Stimulated activated CD4-positive, alpha-beta T cell treated with anti-CD3 and anti-CD28 coated beads, Interleukin-4, amount 100 ng/mL, for 4 hours (primary cell): ENCODE measurements around the gene SCYGR5.
"Not testable (repeated sequence)": the region's sequence is repeated elsewhere in the genome, so short reads cannot be mapped to it uniquely, and the experiment has no call there.

Source experiments
- DNase-seq, 2 experiments: peaks; one replicate each; pipeline ENCODE4 v3.0.0-alpha.2; 2020

The SCYGR5 gene

GRCh38 chr2:227666631-227667170 is at the start of gene SCYGR5:
Gene SCYGR5, plus strand, starts transcription at chr2:227666804. Its CDS starts 0 bp downstream, at chr2:227666804.
- DNase-seq: not testable (repeated sequence)

DNA sequence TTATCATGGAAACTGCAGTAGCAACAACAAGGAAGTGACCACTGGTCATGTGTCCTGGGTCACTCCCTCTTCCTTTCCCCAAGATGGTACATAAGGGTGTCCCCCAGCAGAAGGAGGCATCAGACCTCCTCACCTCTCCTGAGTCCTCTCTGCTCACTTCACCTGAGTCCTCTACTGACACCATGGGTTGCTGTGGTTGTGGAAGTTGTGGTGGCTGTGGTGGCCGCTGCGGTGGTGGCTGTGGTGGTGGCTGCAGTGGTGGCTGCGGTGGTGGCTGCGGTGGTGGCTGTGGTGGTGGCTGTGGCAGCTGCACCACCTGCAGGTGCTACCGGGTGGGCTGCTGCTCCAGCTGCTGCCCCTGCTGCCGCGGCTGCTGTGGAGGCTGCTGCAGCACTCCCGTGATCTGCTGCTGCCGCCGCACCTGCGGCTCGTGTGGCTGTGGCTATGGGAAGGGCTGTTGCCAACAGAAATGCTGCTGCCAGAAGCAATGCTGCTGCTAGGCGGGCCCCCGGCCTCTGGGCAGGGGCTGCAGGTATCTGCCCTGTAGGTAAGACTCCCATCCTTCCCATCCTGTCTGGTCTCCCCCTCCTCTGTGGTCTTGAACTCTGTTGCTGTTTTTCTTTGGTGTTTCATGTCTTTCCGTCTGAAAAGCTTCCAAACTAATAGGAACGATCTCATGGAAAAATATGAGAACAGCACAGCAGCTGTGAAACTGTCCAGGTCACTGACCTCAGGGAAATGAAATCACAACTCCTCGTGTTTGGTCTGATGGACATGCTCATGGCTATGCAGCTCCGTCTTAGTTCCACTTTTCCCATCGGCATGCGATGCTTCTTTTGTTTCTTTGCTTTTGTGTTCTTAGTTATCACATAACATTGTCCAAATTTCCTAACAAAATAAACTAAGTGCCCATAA is 49.0 kb upstream of the SCYGR5 start, which contains the start of gene SCYGR4:
TSS of gene SCYGR4 (plus strand) at position 183 of the 915 bp plus-strand sequence. CDS start at position 183, 0 bp downstream.
- DNase-seq: no peak

- no peak for DNase-seq
These were observed 43.4 kb upstream of the SCYGR5 start for GRCh38 chr2:227623226-227623625.

DNA sequence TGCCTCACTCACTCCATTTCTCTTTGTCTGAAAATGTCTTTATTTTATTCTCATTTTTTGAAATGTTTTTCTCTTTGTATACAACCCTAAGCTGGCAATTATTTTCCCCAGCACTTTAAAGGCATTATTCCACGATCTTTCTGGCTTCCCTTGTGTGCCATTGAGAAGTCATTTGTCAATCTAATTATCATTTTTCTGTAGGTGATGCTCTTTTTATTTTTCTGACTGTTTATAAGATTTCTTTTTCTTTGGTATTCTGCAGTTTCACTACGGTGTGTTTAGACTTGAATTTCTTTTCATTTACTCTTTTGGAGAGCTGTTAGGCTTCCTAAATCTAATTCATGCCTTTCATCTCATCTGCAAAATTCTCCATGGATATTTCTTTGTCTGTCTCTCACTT is 41.2 kb upstream of the SCYGR5 start:
- no peak for DNase-seq

DNA sequence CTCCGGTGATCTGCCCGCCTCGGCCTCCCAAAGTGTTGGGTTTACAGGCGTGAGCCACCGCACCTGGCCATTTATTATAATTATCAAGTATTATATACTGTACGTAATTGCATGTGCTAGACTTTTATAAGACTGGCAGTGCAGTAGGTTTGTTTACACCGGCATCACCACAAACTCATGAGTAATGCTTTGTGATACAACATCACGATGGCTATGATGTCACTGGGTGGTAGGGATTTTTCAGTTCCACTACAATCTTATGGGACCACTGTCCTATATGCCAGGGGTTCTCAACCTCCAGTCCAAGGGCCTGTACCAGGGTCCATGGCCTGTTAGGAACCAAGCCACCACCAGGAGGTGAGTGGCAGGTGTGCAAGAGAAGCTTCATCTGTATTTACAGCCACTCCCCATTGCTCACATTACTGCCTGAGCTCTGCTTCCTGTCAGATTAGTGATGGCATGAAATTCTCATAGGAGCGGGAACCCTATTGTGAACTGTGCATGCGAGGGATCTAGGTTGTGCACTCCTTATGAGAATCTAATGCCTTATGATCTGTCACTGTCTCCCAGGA is 39.9 kb upstream of the SCYGR5 start:
- no peak for DNase-seq

- no peak for DNase-seq
These were observed 38.8 kb upstream of the SCYGR5 start for GRCh38 chr2:227627769-227628168.

DNA sequence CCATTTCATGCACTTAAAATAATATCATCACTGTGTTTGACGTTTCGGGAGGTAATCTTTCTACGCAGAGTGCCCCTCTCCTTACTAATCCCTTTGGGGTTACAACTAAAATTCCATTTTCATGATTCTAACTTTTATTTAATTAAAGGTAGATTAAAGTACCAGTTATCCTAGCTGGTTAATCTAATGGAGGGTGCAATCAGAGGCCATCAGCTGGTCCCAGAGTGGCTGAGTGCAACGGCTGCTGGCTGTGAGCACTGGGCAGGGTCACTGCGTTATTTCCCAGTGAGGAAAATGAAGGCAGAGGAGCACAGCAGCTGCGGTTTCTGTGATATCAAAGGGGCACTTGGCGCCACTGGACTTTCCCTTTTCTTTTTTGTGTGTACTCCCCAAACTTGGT is 37.2 kb upstream of the SCYGR5 start:
- DNase-seq: no peak

GRCh38 chr2:227630322-227630721 is 36.3 kb upstream of the SCYGR5 start:
- no peak for DNase-seq

DNA sequence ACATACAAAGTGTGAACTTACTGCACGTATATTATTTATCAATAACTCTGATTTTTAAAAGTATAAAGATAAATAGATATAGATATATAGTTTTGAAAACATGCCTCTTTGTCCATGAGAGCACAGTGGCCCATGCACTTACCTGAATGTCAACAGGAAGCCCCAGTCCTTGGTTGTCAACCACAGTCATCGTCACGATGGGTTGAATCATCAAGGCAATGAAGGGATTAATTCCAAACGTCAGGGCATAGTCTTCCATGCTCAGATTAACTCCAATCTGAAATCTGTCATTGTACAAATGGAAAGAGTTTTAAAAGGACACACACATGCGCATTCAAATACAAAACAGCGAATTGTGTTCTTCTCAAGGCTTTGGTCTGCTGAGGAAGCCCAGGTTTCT is 33.8 kb upstream of the SCYGR5 start:
- DNase-seq: no peak

- no peak for DNase-seq
These were observed 32.4 kb upstream of the SCYGR5 start for GRCh38 chr2:227634201-227634600.

- DNase-seq: no peak
These were observed 23.9 kb upstream of the SCYGR5 start for GRCh38 chr2:227642656-227643055.

DNA sequence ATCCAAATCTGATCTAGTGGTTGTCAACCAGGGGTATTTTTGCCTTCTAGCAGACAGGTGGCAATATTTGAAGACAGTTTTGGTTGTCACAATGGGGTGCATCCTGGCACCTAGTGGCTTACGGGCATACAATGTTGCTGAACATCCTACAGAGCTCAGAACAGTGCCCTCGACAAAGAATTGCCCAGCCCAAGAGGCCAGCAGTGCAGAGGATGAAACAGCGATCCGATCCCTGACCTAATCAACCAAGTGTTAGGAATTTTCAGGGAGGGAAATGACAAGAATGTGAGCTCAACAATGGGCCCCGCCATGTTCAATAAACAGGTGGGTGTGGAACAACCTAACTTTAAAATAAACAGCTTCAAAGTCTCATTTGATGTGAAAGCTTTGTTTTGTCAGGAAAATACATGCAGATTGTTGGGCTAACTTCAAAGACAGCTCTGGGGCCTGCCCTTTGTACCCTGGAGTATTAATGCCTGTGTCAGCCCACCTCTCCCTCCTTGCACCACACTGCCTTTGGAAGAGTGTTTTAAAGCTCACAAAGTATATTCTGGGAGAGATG is 22.5 kb upstream of the SCYGR5 start:
- no peak for DNase-seq

DNA sequence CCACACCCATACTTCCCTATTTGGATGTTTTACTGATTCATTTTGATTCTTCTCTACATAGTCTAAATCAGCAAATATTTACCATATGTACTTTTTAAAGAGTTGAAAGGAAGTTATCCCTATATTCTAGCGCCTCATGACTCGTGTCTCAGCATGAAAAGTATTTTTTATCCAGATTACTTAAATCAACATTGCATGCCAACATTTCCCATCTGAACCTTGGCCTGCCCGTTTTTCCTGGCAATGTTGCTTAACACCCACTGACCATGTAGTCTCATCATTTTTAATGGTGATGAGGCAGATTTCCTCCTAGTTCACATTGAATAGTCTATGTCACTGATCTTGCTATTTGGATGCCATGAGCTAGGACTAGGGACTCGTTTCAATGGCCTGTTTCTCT is 13.2 kb upstream of the SCYGR5 start:
- DNase-seq: no peak

DNA sequence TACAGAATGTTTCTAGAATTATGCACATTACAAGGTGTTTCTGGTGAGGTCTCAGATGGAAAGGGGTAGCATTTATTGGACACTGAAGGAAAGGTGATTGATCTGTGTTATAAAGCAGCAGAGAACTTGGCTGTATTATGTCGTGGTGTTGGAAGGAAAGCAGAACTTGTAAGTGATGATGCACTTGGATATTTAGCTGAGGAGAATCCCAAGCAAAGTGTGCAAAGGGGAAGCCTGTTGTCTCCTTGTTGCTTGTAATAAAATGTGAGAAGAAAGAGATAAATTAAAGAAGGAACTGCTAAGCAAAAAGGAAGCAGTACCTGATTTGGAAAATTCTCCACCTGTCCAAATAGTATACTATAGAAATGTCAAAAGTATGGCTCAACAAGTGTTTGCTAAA is 12.2 kb upstream of the SCYGR5 start:
- DNase-seq: no peak

DNA sequence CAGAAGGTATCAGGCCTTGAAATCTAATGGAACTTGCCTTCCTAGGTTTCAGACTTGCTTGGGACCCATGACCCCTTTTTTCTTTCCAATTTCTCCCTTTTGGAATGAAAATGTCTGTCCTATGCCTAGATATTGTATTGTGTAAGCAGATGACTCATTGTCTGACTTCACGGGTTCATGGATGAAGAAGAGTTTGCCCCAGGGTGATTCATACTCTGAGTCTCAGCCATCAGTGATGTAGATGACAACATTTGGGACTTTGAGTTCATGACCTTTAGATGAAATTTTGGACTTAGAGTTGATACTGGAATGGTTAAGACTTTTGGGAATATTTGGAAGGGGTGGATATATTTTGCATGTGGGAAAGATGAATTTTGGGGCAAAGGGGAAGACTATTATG is 11.2 kb upstream of the SCYGR5 start:
- DNase-seq: no peak

DNA sequence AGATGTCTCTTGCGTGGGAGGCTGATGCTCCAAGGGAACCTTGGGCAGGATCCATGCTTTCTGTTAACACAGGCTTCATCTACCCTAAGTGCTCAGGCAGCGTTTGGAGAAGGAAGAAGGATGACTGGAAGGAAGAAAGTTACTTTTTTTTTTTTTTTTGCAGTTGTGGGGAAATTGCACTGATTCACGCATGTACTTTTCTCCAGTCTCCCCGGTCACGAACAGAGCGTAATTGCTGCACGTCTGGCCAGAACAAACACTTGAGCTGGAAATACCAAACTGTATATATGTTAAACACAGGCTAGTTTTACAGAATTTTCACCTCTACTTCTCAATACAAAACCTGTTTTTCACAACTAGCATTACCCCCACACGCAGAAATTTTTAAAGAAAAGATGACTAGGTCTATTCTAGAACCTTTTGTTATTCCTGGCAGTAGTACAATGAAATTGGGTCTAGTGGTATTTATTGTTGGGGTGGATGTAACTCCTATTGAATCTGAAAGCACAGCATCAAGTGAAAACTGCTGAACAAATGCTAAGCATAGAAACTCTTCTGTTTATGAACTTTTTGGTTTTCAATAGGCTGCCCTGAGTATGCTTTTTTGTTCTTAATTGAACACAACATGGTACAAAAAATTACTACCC is 9.3 kb upstream of the SCYGR5 start:
- no peak for DNase-seq

DNA sequence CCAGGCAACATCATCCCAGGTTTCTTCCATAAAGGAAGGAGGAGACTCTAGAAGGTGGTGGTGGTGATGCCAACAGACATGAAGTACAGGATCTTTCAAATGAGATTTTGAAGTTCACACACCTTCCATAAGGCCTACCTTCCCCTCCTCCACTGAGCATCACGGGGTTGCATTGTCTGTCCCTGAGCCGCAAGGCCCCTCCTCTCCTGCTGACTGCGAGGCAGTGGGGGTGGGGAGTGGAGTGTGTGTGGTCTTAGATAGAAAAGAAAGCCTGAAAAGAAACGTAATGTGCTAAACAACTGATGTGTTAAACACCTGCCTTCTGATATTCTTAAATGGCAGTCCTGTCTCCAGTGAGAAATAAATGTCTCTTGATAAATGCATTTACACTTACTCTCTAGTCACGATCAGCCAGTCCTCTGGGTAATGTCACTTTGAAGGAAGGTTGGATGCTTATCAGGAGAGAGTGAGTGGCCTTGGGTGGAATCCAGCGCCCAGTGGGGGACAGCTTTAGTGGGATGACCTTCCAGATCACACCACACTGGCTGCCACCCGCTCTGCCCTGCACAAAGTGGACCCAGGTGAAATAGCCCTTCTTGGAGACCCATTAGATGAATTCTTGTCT is 5.5 kb upstream of the SCYGR5 start:
- DNase-seq: no peak

DNA sequence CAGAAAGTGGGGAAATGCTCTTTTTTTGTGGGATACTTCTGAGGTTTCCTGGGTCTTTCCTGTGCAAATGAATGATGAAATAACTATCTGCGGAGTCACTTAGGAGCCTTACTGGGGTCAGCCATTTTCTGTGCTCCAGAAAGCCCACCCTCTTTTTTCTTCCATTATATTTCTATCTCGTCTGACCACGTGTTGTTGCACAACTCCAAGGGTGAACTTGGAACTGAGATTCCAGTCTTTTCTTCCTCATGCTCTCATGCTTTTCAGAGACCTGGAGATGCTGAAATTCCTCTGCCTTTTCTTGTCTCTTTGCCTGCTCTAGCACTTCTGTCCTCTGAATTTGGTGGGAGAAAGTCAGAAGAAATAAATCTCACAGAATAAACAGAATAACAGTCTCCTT is 4.8 kb upstream of the SCYGR5 start:
- DNase-seq: no peak

DNA sequence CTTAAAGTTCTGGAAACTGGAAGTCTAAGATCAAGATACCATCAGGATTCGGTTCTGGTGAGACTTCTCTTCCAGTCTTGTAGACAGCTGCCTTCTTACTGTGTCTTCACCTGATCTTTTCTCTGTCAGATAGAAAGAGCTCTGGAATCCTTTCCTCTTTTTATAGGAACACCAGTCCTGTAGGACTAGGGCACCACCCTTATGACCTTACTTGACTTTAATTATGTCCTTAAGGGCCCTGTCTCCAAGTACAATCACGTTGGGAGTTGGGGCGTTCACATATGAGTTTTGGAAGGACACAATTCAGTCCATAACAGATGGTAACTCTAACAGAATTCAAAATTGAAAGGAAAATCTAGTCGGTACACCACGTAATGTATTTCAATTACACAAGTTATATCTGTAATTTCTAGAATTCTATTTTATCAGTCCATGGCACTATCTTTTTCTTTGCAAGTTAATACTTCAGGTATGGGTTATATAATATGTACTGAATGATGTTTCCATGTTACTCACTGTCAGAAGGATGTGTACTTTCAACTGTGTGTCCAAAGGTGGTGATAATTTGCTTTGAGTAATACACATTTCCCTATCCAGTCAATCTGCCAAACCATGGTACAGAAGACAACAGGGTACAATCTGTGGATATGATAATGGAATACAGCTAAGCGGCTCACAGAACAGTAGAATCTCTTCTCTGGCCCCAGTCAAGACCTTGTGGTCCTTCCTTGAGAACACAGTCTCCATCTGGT is 1.2 kb upstream of the SCYGR5 start:
- DNase-seq: no peak

- no peak for DNase-seq
These were observed 4.7 kb downstream of the SCYGR5 start for GRCh38 chr2:227671170-227671905.

GRCh38 chr2:227673620-227674019 is 7.0 kb downstream of the SCYGR5 start:
- DNase-seq: not testable (repeated sequence)
